ENCODE results near the gene DENR. TPM values are rescaled to one million over a fixed set of nuclear protein-coding genes. Genes with fewer than 3 reads are reported as not detected.

Gene DENR
- total RNA-seq, 2 experiments from 2014 or later, result 42.4 to 81.8 TPM

DNA sequence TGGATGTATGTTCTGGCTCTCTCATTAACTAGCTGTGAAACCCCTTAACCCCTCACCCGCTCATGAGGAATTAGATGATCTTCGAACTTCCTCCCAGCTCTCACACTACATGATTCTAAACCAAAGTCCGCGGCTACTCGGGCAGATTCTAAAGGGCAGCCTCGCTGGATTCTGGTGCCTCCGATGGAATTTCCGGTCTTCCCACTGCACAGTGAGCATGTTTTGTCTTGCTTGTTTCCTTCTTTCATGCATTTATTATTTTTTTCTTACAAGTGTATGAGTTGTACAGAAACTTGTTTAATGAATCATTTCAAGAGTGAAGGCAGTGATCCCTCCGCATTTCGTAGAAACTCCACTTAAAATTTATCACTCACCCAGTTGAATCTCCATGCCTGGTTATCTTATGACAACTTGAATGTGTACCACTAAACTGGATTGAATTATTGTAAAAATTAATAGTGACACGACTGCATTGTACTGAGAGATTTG is 31.5 kb upstream of the DENR start:
- no peak for DNase-seq (ENCODE audit: low spot score)
- Histone ChIP-seq H4K20me1 (ENCODE audit: insufficient read depth, low read length) (no peaks in the 10 kb centered on the region), H3K9me3 (ENCODE audit: low read length) (no peaks in the 10 kb centered on the region), H3K36me3 (ENCODE audit: insufficient read depth, low read length) (no peaks in the 10 kb centered on the region), H3K4me3 (ENCODE audit: low read depth, low read length, poor library complexity, severe bottlenecking) (no peak overlapping the region), H2AFZ (ENCODE audit: low read length) (no peak overlapping the region), H3K79me2 (ENCODE audit: insufficient read depth, low read depth, low read length) (no peaks in the 10 kb centered on the region), H3K4me2 (ENCODE audit: low read length) (no peak overlapping the region), H3K9me2 (ENCODE audit: insufficient read depth, low read length) (no peaks in the 10 kb centered on the region), H3K4me1 (ENCODE audit: insufficient read depth, low read length, poor library complexity, severe bottlenecking) (peaks cover 30% of the 10 kb centered on the region), H3K27ac (ENCODE audit: low read depth, low read length, poor library complexity, severe bottlenecking) (no peak overlapping the region)
- ChIA-PET POLR2A (no interaction called here), CTCF (ENCODE audit: unreplicated experiment) (no interaction called here)
- intact Hi-C loops (cut with micrococcal nuclease; ENCODE audit: unreplicated experiment), result no loop called here
- no peak for TF ChIP-seq CTCF (conservative IDR thresholded peaks at IDR 0.05; ENCODE audit: low read length)
- TF ChIP-seq EZH2phosphoT487 (IDR thresholded peaks at IDR 0.05; ENCODE audit: borderline replicate concordance, low read depth, low read length), result no peak
- BruUV-seq (replicated peaks), result no TSS peak

GRCh38 chr12:122722387-122722786 is 30.2 kb upstream of the DENR start:
- CTCF ChIA-PET (ENCODE audit: unreplicated experiment), result no interaction called here

More at GRCh38 chr12:122722387-122722786, 30.2 kb upstream of the DENR start:
- Histone ChIP-seq H4K20me1 (ENCODE audit: insufficient read depth, low read length) (no peaks in the 10 kb centered on the region), H3K9me2 (ENCODE audit: insufficient read depth, low read length) (no peaks in the 10 kb centered on the region), H3K36me3 (ENCODE audit: insufficient read depth, low read length) (no peaks in the 10 kb centered on the region), H2AFZ (ENCODE audit: low read length) (peak overlapping the region; percentile 4; the same call in 1 of the 2 replicates), H3K4me1 (ENCODE audit: insufficient read depth, low read length, poor library complexity, severe bottlenecking) (peaks cover 28% of the 10 kb centered on the region), H3K4me3 (ENCODE audit: low read depth, low read length, poor library complexity, severe bottlenecking) (no peak overlapping the region), H3K79me2 (ENCODE audit: insufficient read depth, low read depth, low read length) (no peaks in the 10 kb centered on the region), H3K4me2 (ENCODE audit: low read length) (no peak overlapping the region), H3K27ac (ENCODE audit: low read depth, low read length, poor library complexity, severe bottlenecking) (no peak overlapping the region), H3K9me3 (ENCODE audit: low read length) (no peaks in the 10 kb centered on the region)
- no TSS peak for BruUV-seq (replicated peaks)
- DNase-seq (ENCODE audit: low spot score), result no peak
- POLR2A ChIA-PET, result interaction anchor here (0.7 to 1.2 kb wide), 2 partner anchors 11 to 63 kb away, joined by 3 read pairs; no protein-coding TSS in a partner anchor
- TF ChIP-seq EZH2phosphoT487 (IDR thresholded peaks at IDR 0.05; ENCODE audit: borderline replicate concordance, low read depth, low read length), result no peak
- no peak for TF ChIP-seq CTCF (conservative IDR thresholded peaks at IDR 0.05; ENCODE audit: low read length)
- intact Hi-C loops (cut with micrococcal nuclease; ENCODE audit: unreplicated experiment), result no loop called here

All from OCI-LY7 (cell line).